Endothelial cell of hepatic sinusoid (primary cell): ENCODE results near the gene LGALS7.

Source experiments
- in situ Hi-C: cut with HindIII; loops from 2 replicates; pipeline ENCODE4 v1.10.0; 2017; ENCODE audit warnings: low sequenced_read_pairs

The LGALS7 gene

GRCh38 chr19:38774181-38774950, 1.0 kb upstream of the LGALS7 start:
- in situ Hi-C loops = loop anchor here (10.0 to 25.0 kb wide), 2 partner anchors 70 to 138 kb away; partner anchors contain the start of genes CCER2 and HNRNPL

DNA sequence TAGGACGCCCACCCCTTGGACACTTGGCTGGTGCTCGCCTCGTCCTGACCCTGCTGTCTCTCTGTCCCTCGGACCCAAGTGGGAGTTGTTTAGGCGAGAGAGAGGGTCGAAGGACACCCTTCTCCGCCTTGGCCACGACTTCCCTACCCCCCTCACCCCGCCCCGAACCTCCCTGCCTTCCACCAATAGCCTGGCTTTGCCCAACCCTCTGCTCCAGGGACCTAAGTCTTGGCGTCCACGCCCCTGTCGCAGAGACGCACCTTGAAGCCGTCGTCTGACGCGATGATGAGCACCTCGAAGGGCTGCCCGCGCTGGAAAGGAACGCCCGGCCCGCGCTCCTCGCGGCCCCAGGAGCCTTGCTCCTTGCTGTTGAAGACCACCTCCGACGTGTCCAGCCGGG, 1.7 kb downstream of the LGALS7 start:
- in situ Hi-C loops = loop anchor here (10.0 to 25.0 kb wide), 2 partner anchors 73 to 141 kb away; partner anchors contain the start of genes CCER2 and HNRNPL

GRCh38 chr19:38770949-38771275, 2.4 kb downstream of the LGALS7 start:
- in situ Hi-C loops = loop anchor here (10.0 to 25.0 kb wide), 2 partner anchors 74 to 141 kb away; partner anchors contain the start of genes CCER2 and HNRNPL

DNA sequence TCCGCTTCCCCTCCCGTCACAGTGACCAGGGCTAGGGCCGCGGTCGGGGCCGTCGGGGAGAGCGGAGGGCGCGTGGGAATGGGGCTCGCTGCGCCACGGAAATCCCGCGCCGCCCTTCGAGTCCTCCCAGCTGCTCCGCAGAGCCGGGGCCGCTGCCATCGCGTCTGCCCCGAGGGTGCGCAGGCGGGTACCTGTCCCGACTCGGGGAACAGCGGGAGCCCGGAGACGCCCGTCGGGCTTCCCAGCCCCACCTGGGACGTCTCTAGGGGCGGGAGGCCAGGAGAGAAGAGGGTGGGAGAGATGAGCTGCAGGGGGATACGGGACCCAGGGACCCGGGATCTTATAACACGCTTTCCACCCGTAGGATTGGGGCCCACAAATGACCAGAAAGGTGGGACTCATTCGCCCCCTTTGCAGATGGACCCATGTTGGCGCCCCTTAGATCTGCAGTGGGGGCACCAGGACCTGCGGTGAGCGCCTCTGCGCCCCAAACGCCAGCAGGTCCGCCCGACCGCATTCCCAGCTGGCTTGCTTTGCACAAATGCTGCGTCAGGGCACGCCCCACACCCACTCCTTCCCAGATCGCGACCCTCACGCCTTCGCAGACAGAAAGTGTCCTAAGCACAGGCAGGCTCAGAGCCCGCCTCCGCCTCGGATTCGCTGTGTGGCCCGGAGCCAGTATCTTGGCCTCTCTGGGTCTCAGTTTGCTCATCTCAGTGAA, 2.9 kb downstream of the LGALS7 start:
- in situ Hi-C loops = loop anchor here (10.0 to 25.0 kb wide), 2 partner anchors 74 to 142 kb away; partner anchors contain the start of genes CCER2 and HNRNPL

GRCh38 chr19:38769635-38770211, 3.6 kb downstream of the LGALS7 start:
- in situ Hi-C loops = loop anchor here (10.0 to 25.0 kb wide), 2 partner anchors 75 to 143 kb away; partner anchors contain the start of genes CCER2 and HNRNPL

GRCh38 chr19:38766276-38767047, 6.9 kb downstream of the LGALS7 start:
- in situ Hi-C loops = loop anchor here (25.0 kb wide), 1 partner anchor 146 kb away; the partner anchor contains the start of gene CCER2

DNA sequence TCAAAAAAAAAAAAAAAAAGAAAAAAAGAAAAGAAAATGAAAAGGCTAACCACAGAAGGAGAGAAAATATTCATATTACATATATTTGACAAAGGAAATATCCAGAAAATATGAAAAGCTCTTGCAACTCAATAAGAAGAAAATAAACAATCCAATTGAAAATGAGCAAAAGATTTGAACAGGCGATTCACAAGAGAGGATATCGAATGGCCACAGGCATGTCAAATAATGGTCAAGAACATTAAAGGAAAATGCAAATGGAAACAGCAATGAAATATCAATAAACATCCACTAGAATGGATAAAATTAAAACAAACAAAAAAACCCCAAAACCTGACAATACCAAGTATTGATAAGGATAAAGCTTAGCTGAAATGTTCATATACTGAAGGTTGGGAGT, 8.1 kb downstream of the LGALS7 start:
- in situ Hi-C loops = loop anchor here (25.0 kb wide), 1 partner anchor 147 kb away; the partner anchor contains the start of gene CCER2

DNA sequence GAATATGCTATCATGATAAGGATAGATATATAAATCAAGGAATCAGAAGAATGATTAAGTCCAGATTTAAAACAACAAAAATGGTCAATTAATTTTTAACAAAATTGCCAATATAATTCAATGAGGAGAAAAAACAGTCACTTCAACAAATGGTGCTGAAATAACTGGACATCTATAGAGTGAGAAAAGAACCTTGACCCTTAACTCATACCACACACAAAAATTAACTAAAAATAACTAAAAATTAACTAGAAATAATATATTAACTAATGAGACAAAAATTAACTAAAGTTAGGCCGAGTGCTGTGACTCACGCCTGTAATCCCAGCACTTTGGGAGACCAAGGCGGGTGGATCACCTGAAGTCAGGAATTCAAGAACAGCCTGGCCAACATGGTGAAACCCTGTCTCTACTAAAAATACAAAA, 9.5 kb downstream of the LGALS7 start:
- in situ Hi-C loops = loop anchor here (25.0 kb wide), 1 partner anchor 148 kb away; the partner anchor contains the start of gene CCER2

DNA sequence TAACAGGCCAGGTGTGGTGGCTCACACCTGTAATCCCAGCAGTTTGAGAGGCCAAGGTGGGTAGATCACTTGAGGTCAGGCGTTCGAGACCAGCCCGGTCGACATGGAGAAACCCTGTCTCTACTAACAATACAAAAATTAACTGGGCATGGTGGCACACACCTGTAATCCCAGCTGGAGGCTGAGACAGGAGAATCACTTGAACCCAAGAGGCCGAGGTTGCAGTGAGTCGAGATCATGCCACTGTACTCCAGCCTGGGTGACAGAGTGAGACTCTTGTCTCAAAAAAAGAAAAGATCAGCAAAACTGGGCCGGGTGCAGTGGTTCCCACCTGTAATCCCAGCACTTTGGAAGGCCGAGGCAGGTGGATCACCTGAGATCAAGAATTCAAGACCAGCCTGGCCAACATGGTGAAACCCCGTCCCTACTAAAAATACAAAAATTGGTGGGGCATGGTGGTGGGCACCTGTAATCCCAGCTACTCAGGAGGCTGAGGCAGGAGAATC, 11.4 kb downstream of the LGALS7 start:
- in situ Hi-C loops = loop anchor here (25.0 kb wide), 1 partner anchor 150 kb away; the partner anchor contains the start of gene CCER2

- in situ Hi-C loops = loop anchor here (25.0 kb wide), 1 partner anchor 151 kb away; the partner anchor contains the start of gene CCER2
These were observed 12.4 kb downstream of the LGALS7 start for GRCh38 chr19:38760805-38761517.

- in situ Hi-C loops = loop anchor here (25.0 kb wide), 1 partner anchor 153 kb away; the partner anchor contains the start of gene CCER2
These were observed 13.7 kb downstream of the LGALS7 start for GRCh38 chr19:38759590-38760003.

DNA sequence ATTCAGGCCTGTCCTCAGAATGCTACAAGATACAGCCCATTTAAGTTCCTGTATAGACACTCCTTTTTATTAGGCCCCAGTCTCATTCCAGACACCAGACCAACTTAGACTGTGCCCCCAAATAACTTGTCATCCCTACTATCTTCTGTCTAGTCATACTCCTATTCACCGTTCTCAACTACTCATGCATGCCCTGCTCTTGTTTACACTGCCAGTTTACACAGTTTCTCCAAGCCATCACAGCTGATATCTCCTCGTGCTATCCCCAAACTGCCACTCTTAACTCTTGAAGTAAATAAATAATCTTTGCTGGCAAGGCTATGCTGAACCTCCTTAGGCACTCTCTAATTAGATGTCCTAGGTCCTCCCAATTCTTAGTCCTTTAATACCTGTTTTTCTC, 19.1 kb downstream of the LGALS7 start:
- in situ Hi-C loops = loop anchor here (25.0 kb wide), 1 partner anchor 158 kb away; the partner anchor contains the start of gene CCER2

GRCh38 chr19:38753783-38754182, 19.5 kb downstream of the LGALS7 start:
- in situ Hi-C loops = loop anchor here (25.0 kb wide), 1 partner anchor 159 kb away; the partner anchor contains the start of gene CCER2

DNA sequence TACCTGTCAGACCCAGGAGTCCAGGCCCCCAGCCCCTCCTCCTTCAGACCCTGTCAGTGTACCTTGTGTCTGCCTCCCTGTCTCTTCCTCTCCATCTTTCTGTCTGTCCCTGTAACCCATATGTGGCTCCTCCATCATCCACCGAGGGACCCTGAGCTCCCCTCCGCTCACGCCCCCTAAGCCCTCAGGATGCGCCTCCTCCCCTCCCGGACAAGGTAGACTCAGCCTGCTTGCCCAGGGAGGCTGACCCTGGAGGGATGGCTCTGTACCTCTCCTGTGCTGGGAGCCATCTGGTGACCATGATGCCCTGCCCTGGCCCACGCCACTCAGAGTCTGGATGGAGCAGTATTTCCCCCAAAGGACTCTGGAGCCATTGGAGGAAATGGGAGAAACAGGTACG, 28.0 kb downstream of the LGALS7 start:
- in situ Hi-C loops = no loop called here

GRCh38 chr19:38744874-38745273, 28.4 kb downstream of the LGALS7 start:
- in situ Hi-C loops = no loop called here

DNA sequence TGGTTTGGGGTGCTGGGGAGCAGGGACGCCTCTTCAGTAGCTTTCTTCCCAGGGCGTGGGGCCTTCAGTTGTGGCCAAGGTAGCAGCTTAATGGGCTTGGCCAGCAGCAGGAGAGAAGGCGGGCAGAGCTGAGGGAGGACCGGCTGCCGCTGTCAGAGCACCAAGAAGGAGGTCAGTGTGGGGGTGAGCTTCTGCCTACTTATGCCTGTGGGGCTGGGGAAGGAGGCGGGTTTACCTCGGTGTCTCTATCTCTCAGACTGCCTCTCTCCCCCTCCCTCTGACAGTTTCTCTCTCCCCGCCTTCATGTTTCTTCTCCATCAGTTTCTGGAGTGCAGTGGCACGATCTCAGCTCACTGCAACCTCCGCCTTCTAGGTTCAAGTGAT, 29.0 kb downstream of the LGALS7 start, which contains the start of gene CAPN12:
CAPN12 (minus strand) TSS at position 177 of the 384 bp plus-strand sequence. CDS start 309 bp downstream, outside the sequence.
- in situ Hi-C loops = no loop called here

DNA sequence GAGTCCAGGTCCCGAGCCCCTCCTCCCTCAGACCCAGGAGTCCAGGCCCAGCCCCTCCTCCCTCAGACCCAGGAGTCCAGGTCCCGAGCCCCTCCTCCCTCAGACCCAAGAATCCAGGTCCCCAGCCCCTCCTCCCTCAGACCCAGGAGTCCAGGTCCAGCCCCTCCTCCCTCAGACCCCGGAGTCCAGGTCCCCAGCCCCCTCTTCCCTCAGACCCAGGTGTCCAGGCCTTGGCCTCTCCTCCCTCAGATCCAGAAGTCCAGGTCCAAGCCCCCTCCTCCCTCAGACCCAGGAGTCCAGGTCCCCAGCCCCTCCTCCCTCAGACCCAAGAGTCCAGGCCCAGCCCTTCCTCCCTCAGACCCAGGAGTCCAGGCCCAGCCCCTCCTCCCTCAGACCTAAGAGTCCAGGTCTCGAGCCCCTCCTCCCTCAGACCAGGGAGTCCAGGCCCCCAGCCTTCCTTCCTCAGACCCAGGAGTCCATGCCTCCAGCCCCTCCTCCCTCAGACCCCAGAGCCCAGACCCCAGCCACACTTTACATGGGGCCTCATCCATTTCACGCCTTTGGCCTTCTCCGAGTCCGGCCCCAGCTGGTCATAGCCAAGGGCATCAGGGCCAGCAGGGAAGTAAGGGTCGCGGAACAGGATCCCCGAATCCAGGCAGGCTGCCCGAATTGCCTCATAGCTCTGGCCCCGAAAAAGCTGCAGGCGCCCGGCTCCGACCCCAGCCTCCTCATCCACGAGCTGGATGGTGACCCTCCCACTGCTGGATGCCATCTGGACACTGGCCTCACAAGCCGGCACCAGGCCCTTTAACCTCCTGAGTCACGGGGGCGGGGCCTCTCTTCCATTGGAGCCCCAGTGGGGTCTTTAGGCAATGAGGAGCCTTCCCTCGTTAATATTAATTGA, 29.7 kb downstream of the LGALS7 start:
- in situ Hi-C loops = no loop called here

GRCh38 chr19:38742906-38743305, 30.4 kb downstream of the LGALS7 start:
- in situ Hi-C loops = no loop called here
